AG04449 (cell line): ENCODE measurements around the gene HACL1.

Experiments used
- CTCF ChIA-PET: fragments of 350-600 bp; formaldehyde crosslinking; extraction: SDS; loops from one replicate; lab custom pipeline; 2021; ENCODE audit warnings: antibody characterized with exemption; lab: Yijun Ruan, JAX
- POLR2A ChIA-PET: fragments of 400-600, 350-600 bp; formaldehyde crosslinking; extraction: SDS; loops from one replicate; lab custom pipeline; 2020; ENCODE audit warnings: antibody characterized with exemption, inconsistent platforms; lab: Yijun Ruan, JAX
- DNase-seq: peaks from one replicate; pipeline ENCODE4 v3.0.0-alpha.2; 2010; ENCODE audit warnings: low read depth, low spot score
- H3K4me3 ChIP-seq: 2 replicates; pipeline ENCODE4 v1.5.1; 2011; ENCODE audit warnings: low read depth, mild to moderate bottlenecking, control low read depth, low read length
- TF ChIP-seq, protein P1 (sequence below): IDR thresholded peaks from one replicate; pipeline ENCODE4 v1.5.1; 2011; ENCODE audit warnings: mild to moderate bottlenecking, moderate library complexity, low read length, control low read depth, inconsistent platforms; ENCODE audit not compliant: insufficient read depth; ENCODE audit errors: missing control alignments

HACL1 gene

DNA sequence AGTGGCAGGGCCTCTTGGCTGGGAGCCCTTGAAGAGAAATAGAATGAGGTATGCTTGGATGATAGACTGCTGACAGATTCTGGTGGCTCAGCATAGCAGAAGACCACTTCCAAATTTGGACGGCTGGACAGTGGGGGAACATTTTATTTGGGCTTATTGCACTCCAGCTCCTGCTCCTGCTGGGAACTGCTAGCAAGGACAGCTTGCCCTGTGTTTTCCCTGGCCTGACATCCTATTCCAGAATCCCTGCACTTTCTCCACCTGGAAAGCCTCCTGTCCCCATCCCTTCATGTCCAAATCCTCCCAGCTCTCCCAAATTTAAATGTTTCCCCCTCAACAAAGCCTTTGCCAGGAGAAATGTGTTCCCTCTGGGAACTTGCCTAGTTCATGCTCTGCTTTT is 70.0 kb downstream of the HACL1 start:
- ChIA-PET POLR2A (no interaction called here), CTCF (no interaction called here)
- H3K4me3 ChIP-seq = no peak overlapping the region
- no peak for DNase-seq
- TF ChIP-seq, protein P1, sequence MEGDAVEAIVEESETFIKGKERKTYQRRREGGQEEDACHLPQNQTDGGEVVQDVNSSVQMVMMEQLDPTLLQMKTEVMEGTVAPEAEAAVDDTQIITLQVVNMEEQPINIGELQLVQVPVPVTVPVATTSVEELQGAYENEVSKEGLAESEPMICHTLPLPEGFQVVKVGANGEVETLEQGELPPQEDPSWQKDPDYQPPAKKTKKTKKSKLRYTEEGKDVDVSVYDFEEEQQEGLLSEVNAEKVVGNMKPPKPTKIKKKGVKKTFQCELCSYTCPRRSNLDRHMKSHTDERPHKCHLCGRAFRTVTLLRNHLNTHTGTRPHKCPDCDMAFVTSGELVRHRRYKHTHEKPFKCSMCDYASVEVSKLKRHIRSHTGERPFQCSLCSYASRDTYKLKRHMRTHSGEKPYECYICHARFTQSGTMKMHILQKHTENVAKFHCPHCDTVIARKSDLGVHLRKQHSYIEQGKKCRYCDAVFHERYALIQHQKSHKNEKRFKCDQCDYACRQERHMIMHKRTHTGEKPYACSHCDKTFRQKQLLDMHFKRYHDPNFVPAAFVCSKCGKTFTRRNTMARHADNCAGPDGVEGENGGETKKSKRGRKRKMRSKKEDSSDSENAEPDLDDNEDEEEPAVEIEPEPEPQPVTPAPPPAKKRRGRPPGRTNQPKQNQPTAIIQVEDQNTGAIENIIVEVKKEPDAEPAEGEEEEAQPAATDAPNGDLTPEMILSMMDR = no peak

DNA sequence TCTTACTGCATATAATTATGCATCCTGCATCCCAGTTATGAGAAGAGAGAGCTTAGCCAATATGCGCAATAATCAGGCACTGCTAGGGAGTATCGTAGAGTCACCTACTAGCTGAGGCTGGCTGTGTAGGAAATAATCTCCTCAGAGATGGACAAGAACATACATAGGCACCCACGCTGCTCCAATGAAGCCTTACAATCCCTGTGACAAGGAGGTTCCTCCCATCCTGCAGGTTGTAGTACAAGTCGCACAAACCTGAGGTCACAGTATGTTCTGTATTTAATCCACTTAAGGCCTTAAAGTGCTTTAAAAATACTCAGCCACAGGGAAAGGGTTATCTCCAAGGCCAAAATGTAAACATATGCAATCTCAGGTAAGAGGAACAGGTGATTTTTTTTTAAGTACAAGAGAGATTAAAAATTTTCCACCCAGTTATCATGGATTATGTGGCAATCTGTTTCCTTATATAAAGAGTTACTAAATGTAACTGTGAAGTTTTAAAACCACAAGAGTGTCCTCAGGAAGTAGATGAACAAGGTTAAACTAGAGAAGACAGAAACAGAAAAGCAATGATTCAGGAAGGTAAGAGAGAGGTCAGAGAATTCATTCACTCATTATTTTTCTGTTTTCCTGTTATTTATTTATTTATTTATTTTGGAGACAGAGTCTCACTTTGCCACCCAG is 72.4 kb downstream of the HACL1 start:
- ChIA-PET POLR2A (no interaction called here), CTCF (interaction anchor here (0.8 to 1.8 kb wide), 2 partner anchors 28 to 261 kb away, joined by 3 to 7 read pairs; no protein-coding TSS in a partner anchor)
- no peak overlapping the region for H3K4me3 ChIP-seq
- DNase-seq = no peak
- TF ChIP-seq, protein P1 = no peak

DNA sequence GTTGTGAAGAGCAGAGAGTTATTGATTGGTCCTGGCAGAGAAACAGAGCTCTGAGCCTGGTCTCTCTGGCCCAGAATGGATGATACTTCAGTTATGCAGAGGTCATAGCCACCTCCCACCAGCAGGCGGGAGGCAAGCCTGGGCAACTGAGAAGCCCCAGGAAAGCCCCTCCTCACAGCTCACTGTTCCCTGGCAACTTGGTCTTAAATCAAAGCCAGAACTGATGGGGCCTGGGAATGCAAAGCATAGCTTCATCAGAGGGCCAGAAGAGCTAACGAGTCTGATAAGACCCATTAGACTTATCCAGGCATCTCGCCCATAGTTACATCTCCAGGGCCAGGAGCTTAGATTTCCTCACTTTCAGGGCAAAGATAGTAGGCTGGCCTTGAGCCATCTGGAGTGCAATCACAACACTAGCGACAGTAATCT is 74.3 kb downstream of the HACL1 start:
- TF ChIP-seq, protein P1 = no peak
- CTCF ChIA-PET = interaction anchor here (0.5 to 1.8 kb wide), 4 partner anchors 30 to 259 kb away, joined by 4 to 7 read pairs (median 4); no protein-coding TSS in a partner anchor
- H3K4me3 ChIP-seq = no peak overlapping the region
- DNase-seq = no peak
- POLR2A ChIA-PET = no interaction called here

DNA sequence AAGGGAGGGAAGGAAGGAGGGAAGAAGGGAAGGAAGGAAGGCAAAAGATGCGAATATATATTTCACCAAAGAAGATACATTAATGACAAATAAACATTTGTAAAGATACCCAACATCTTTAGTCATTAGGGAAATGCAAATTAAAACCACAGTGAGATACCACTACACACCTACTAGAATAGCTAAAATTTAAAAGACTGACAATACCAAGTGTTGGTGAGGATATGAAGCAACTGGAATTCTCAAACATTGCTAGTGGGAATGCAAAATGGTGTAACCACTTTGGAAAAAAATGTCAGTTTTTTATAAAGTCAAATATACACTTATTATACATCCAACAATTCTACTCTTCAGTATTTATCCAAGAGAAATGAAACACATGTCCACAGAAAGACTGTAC is 75.6 kb downstream of the HACL1 start:
- ChIA-PET CTCF (interaction anchor here (1.6 kb wide), 1 partner anchor 121 kb away, joined by 4 read pairs; no protein-coding TSS in a partner anchor), POLR2A (no interaction called here)
- TF ChIP-seq, protein P1 = no peak
- no peak for DNase-seq
- H3K4me3 ChIP-seq = no peak overlapping the region

DNA sequence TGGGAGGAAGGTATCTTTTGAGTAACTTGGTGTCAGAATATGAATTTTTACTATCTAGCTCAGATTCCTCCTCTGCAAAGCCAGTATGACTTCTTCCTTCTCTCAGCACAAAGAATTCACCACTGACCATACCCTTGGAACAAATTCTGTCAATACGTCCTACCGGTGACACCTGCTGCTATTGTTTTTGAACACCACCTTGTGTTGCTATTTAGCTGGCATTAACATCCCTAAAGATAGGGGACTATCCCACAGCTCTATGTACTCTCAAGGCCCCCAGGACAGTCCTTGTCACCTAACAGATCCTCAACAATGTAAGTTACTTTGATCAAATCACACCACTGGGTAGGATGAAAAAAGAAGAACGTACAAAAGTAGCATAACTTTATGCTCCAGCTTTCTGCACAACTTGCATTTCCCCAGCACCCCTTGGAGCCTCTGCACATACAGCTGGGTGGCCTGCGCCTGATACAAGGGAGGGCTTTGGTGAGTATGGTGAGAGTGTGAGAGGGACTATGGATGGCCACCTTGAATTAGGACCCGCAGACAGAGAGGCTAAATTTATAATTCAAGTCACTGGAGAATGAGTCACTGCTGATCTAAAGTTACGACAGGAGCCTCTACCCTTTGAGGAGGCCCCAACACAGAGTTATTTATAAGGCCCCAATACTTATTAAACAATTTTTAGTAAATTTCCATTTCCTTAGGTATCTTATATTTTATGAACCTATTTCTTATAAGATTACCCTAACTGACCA is 77.5 kb downstream of the HACL1 start:
- POLR2A ChIA-PET = no interaction called here
- CTCF ChIA-PET = interaction anchor here (1.0 to 1.1 kb wide), 2 partner anchors 34 to 373 kb away, joined by 3 read pairs; no protein-coding TSS in a partner anchor
- H3K4me3 ChIP-seq = no peak overlapping the region
- DNase-seq = no peak
- TF ChIP-seq, protein P1 = no peak

DNA sequence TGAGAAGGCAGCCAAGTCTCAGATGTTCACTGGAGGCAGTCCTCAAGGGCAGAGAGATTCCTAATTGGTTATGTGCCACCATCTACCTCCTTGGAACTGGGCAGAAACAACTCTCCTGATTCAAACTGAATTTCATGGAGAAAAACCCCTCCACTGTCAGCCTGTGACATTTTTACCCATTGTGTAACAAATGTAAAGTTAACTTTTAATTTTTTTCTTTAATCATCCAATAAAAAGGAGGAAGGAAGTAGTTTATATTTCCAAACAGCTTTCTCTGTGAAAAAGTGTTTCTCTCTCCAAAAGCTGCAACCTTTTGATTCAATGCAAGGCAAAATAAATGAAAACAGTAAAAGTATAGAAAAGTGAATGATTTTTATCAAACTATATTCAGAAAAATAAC is 79.4 kb downstream of the HACL1 start:
- TF ChIP-seq, protein P1 = no peak
- no peak for DNase-seq
- CTCF ChIA-PET = no interaction called here
- POLR2A ChIA-PET = no interaction called here
- no peak overlapping the region for H3K4me3 ChIP-seq
